ENCODE results near the gene SH3BP5.

GRCh38 chr3:15303728-15304127, 28.7 kb downstream of the SH3BP5 start:
- TF ChIP-seq CTCF (IDR thresholded peaks at IDR 0.05 in 2 of 3, conservative IDR thresholded peaks at IDR 0.05 in 1 of 3; ENCODE audit: borderline replicate concordance in 1 of 3, insufficient read depth in 1 of 3, low read depth in 2 of 3, low read length in 2 of 3) (no peak), POLR2AphosphoS5 (IDR thresholded peaks at IDR 0.05; ENCODE audit: low read depth, low read length) (no peak), YY1 (IDR thresholded peaks at IDR 0.05; ENCODE audit: extremely low read depth, insufficient replicate concordance, low read depth, low read length) (no peak), EZH2 (IDR thresholded peaks at IDR 0.05) (no peak), SP1 (IDR thresholded peaks at IDR 0.05; ENCODE audit: low read depth) (no peak), ZNF274 (IDR thresholded peaks at IDR 0.05; ENCODE audit: low read depth, low read length) (no peak)
